HG02884 (cell line): Measurements from ENCODE around the gene FNIP2.
"Not testable (repeated sequence)": the region's sequence is repeated elsewhere in the genome, so short reads cannot be mapped to it uniquely, and the experiment has no call there.

Experiments
- ATAC-seq: cut with Tn5 transposase; IDR thresholded peaks from one replicate; pipeline ENCODE4 v1.9.1; 2021; ENCODE audit warnings: mild to moderate bottlenecking, moderate library complexity; ENCODE audit not compliant: unreplicated experiment

Gene FNIP2

DNA sequence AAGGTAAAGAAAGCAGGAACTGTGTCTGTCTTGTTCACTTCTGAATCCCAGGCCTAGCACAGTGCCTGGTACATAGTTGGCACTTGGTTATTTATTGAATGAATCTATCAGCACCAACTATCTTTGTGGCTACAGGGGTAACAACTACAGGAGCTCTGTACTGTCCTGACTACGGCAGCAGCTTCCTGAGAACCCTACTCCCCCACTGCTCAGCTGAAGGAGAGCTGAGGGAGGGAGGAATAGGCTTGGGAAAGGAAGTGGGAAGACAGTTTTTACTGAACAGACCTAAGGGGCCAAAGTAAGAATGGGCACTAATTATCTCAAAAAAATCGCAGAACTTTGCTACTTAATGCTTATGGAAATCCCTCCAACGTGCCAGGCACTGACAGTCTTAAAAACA, 178.0 kb downstream of the FNIP2 start:
- no peak for ATAC-seq

DNA sequence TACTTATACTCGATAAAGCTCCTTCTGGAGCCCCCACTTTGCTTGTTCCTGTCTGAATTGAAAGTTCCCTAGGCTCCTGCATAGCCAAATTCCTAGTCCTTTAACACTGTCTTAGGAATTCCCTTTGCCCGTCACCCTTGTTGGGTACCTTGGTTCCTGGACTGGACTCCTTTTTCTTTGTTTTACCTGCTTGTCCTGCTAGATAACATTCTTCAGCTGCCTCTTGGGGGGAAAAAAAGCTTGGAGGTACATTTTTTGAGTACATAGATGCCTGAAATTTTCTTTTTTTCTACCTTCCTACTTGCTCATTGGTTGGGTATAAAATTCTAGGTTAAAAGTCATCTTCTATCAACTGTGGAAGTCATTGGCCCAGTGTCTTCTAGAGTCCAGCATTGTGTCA, 179.2 kb downstream of the FNIP2 start:
- no peak for ATAC-seq

DNA sequence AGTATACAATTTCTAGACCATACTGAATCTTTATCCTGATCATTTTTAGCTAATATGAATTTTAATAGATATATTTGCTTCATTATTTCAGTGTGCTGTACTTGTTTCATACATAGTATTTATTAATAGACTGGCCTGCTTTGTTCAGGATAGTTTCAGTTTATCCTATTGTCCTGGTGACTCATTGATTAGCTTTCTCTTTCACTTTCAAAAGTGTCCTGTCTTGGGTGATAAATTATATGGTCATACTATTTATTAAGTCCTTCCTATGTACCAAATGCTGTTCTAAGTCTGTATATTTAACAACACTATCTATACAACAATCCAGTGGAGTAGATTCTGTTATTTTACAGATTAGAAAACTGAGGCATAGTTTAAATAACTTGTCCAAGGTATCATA, 180.3 kb downstream of the FNIP2 start:
- no peak for ATAC-seq

DNA sequence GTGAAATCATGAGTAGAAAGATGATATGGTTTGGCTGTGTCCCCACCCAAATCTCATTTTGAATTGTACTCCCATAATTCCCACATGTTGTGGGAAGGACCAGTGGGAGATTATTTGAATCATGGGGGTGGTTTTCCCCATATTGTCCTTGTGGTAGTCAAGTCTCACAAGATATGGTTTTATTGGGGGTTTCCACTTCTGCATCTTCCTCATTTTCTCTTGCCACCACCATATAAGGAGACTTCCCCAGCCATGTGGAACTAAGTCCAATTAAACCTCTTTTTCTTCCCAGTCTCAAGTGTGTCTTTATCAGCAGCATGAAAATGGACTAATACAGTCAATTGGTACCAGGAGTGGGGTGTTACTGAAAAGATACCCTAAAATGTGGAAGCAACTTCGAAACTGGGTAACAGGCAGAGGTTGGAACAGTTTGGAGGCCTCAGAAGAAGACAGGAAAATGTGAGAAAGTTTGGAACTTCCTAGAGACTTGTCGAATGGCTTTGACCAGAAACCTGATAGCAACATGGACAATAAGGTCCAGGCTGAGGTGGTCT, 183.5 kb downstream of the FNIP2 start:
- ATAC-seq, result not testable (repeated sequence)

DNA sequence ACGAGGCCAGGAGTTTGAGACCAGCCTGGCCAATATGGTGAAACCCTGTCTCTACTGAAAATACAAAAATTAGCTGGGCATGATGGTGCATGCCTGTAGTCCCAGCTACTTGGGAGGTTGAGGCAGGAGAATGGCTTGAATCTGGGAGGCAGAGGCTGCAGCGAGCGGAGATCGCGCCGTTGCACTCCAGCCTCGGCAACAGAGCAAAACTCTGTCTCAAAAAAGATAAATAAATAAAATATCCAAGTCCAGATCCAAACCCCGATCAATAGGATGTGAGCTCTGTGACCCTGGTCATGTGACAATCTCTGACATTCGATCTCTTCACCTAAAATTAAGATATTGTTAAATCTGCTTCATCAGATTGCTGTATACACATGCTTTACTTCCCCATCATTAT, 187.5 kb downstream of the FNIP2 start:
- ATAC-seq, result not testable (repeated sequence)

DNA sequence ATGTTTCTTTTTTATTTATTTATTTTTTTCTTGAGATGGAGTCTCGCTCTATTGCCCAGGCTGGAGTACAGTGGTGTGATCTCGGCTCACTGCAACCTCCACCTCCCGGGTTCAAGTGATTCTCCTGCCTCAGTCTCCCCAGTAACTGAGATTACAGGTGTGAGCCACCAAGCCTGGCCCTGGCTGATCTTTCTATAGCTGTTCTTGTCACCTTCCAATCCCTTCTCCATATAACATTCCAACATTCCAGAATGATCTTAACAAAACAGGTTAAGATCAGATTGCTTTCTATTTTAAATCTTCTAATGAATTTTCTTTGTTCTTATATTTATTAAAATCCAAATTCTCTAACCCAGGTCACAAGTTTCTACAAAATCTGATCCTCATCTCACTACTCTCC, 188.1 kb downstream of the FNIP2 start:
- not testable (repeated sequence) for ATAC-seq
